Left lung (tissue), 10 donors: Measurements from ENCODE around the gene TP53TG5. TPM values are rescaled to one million over a fixed set of nuclear protein-coding genes. Genes with fewer than 3 reads are reported as not detected.
A peak's percentile ranks its signal among the peaks of the same experiment; 100 is the strongest.

ENCODE experiments used
- ATAC-seq: fragments of 200-7000 bp; cut with Tn5 transposase; one replicate; pipeline ENCODE4 v1.9.1; 2020; ENCODE audit warnings: moderate library complexity
- DNase-seq, 4 donors: peaks; one replicate each; pipeline ENCODE4 v3.0.0-alpha.2; 2013 to 2020
- H3K27ac ChIP-seq, 2 donors: fragments of 200-600 bp; sonication (generic) in 1 of 2; one replicate each; pipeline versions ENCODE4 v1.5.0 to v1.8.0; 2020 to 2021
- H3K27me3 ChIP-seq, 2 donors: fragments of 200-600 bp; sonication (generic) in 1 of 2; one replicate each; pipeline versions ENCODE4 v1.5.0 to v1.8.0; 2020 to 2021
- H3K36me3 ChIP-seq, 2 donors: fragments of 200-600 bp; sonication (generic) in 1 of 2; one replicate each; pipeline versions ENCODE4 v1.5.0 to v1.8.0; 2020 to 2021
- H3K4me1 ChIP-seq, 2 donors: fragments of 200-600 bp; one replicate each; pipeline ENCODE4 v1.8.0; 2021
- H3K4me3 ChIP-seq, 2 donors: fragments of 200-600 bp; sonication (generic) in 1 of 2; one replicate each; pipeline versions ENCODE4 v1.5.0 to v1.8.0; 2020 to 2021; ENCODE audit warnings: mild to moderate bottlenecking in 1 of 2
- H3K9me3 ChIP-seq, 2 donors: fragments of 200-600 bp; sonication (generic) in 1 of 2; one replicate each; pipeline versions ENCODE4 v1.5.0 to v1.8.0; 2020 to 2021
- intact Hi-C, 2 donors: fragments of 100-400 bp; cut with DNase I; formaldehyde crosslinking; loops; one replicate each; pipeline versions ENCODE4 v1.11.2 to v1.14.2; 2022
- polyA plus RNA-seq, 6 donors: library from polyadenylated mRNA; unstranded; fragments of 120-200 nt; gene quantifications; one replicate each; pipeline ENCODE4 v1.2.1, GENCODE V29; 2013; ENCODE audit not compliant: insufficient read length in 6 of 6
- total RNA-seq, 2 donors: library from RNA; stranded (reverse); fragmentation: NEBNext Ultra II Directional; extraction: Animal tissue kit (Norgen Biotek cat#: 25700); gene quantifications; one replicate each; pipeline ENCODE4 v1.2.1, GENCODE V29; 2021
- TF ChIP-seq, protein P1 (sequence below), 2 donors: fragments of 200-600 bp; sonication (generic) in 1 of 2; IDR thresholded peaks; one replicate each; pipeline versions ENCODE4 v1.5.0 to v1.8.0; 2021; ENCODE audit warnings: antibody characterized with exemption in 2 of 2
- donor health status: DM: no; HTN: yes; CAD: no.
- donor health status: DM: no; HTN: no; CAD: no.

The TP53TG5 gene
- total and polyA plus RNA-seq, 8 donors = 0.44 to 2.0 (median 1.6) TPM; not detected in 1

DNA sequence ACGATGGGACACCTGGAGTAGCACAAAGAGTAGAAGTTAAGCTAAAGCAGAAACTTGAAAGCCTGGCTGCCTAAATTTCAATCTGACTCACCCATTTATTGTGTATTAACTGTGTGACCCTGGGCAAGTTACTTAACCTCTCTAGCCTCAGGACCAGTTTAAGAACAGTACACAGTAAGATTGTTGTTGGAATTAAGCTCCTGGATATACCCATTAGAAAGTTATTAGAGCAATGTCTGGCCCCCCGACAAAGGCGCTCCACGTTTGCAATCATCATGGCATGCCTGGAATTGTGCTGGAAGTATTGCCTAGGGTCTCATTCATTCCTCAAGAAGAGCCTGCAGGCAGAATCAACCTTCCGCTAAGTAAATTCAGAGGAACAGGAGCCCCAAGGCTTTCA, 31.3 kb downstream of the TP53TG5 start:
- no peak for ATAC-seq
- H3K27me3 ChIP-seq = peaks cover 0 to 12% of the 10 kb centered on the region in 2 donors
- TF ChIP-seq, protein P1, sequence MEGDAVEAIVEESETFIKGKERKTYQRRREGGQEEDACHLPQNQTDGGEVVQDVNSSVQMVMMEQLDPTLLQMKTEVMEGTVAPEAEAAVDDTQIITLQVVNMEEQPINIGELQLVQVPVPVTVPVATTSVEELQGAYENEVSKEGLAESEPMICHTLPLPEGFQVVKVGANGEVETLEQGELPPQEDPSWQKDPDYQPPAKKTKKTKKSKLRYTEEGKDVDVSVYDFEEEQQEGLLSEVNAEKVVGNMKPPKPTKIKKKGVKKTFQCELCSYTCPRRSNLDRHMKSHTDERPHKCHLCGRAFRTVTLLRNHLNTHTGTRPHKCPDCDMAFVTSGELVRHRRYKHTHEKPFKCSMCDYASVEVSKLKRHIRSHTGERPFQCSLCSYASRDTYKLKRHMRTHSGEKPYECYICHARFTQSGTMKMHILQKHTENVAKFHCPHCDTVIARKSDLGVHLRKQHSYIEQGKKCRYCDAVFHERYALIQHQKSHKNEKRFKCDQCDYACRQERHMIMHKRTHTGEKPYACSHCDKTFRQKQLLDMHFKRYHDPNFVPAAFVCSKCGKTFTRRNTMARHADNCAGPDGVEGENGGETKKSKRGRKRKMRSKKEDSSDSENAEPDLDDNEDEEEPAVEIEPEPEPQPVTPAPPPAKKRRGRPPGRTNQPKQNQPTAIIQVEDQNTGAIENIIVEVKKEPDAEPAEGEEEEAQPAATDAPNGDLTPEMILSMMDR (IDR thresholded peaks at IDR 0.05) = no peak
- H3K36me3 ChIP-seq = no peaks in the 10 kb centered on the region
- peaks cover 33 to 66% of the 10 kb centered on the region in 2 donors for H3K4me1 ChIP-seq
- DNase-seq = no peak
- H3K27ac ChIP-seq = peak overlapping the region; percentile 79 to 83
- H3K9me3 ChIP-seq = no peaks in the 10 kb centered on the region
- H3K4me3 ChIP-seq = peak overlapping the region; percentile 63 to 66
- intact Hi-C loops = no loop called here

DNA sequence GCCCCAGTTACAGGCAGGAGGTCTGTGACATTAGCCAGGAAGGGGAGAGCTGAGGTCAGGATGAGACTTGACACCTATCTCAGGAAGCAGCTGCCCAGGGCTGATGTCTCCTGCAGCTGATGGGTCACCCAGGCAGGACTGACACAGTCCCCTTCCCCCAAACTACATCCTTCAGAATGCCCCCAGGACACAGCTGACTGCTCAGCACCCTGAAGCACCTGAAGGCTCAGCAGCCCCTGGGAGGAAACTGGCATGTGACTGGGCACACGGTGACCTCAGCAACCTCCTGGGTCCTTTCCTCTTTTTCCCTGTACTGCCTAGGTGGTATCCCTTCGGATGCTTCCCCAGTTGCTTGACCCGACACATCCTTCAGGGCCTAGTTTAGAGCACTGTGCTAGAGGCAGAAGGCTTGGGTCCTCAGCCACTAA, 31.8 kb downstream of the TP53TG5 start:
- ATAC-seq = no peak
- H3K27ac ChIP-seq = peak overlapping the region; percentile 79 to 83
- no peak for DNase-seq
- TF ChIP-seq, protein P1 (IDR thresholded peaks at IDR 0.05) = no peak
- H3K4me1 ChIP-seq = peaks cover 38 to 71% of the 10 kb centered on the region in 2 donors
- intact Hi-C loops = no loop called here
- peaks cover 0 to 12% of the 10 kb centered on the region in 2 donors for H3K27me3 ChIP-seq
- H3K9me3 ChIP-seq = no peaks in the 10 kb centered on the region
- peak overlapping the region; percentile 63 to 66 for H3K4me3 ChIP-seq
- H3K36me3 ChIP-seq = peaks cover 0 to under 1% of the 10 kb centered on the region in 2 donors

DNA sequence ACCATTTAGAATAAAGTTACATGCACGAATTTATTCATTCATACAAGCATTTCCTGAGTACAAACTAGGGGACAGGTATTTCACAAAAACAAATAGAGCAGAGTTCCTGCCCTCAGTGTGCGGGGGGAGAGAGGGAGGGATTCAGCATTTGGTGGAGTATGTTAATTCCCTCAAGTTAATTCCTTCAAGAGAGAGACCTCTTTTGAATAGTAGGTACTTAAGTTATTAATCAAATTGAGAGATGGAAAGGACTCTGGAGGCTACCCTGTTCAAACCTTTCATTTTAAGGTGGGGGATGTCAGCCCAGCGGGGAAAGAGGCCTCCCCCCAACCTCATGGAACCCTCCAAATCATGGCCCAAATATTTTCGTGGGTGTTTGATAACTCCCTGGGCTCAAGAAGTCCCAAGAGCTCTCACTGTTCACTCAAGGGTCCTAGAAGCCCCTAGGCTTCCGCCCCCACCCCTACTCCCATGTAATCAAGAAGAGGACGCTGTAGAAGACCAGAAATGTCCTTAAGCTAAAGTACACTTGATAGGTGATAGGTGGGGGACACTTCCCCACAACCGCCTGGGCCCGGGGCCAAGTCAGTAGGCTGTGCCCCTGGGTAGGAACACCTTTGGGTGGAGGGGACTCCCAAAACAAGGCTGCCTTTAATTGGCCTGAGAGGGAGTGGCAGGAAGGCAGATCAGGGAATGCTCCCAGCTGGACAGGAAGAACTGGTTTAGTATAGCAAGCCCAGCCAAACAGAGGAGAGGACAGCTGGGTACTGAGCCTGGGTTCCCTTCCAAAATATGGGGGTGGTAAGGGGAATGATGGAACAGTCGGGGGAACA, 32.8 kb downstream of the TP53TG5 start:
- Histone ChIP-seq H3K4me1 (peaks cover 37 to 81% of the 10 kb centered on the region in 2 donors), H3K4me3 (peak overlapping the region; percentile 63 to 66), H3K27me3 (peaks cover 0 to 12% of the 10 kb centered on the region in 2 donors), H3K27ac (peak overlapping the region; percentile 79 to 83), H3K9me3 (no peaks in the 10 kb centered on the region), H3K36me3 (peaks cover 0 to 9% of the 10 kb centered on the region in 2 donors)
- intact Hi-C loops = no loop called here
- DNase-seq (peak in 3 of 4 donors; percentile 80 to 88 (median 86)), ATAC-seq (peak; percentile 44)
- TF ChIP-seq, protein P1 (IDR thresholded peaks at IDR 0.05) = no peak

DNA sequence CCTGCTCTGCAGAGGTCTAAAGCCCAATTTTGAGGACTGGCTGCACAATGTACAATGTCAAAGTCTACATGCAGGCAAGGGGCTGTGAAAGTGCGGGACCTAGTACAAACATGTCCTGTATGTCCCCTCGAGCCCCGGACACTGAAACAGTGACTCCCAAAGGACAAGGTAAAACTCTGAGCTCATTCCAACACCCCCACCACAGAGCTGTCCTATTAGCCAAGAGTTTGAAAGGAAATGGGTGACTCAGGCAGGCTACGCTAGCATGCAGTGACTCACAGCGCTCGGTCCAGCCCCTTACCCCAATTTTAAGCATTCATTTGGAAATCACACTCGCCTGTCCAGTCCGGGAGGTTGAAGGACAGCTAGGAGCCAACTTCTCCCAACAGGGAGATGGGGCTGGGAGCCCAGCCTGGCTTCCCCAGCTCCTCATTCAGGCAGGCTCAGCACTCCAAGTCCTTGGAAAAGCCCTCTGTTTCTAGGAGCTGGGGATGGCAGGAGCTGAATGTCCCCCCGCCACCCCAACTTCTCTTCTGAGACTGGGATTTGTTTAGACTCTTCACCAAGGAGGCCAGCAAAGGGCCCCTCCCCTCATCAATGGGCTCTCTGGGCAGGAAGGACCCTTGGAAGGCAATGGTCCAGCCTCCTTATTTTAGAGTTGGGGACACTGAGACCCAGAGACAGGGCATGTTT, 33.8 kb downstream of the TP53TG5 start:
- TF ChIP-seq, protein P1 (IDR thresholded peaks at IDR 0.05) = no peak
- peaks cover 0 to 19% of the 10 kb centered on the region in 2 donors for H3K36me3 ChIP-seq
- H3K27ac ChIP-seq = peak overlapping the region; percentile 75 to 79
- peaks cover 0 to 12% of the 10 kb centered on the region in 2 donors for H3K27me3 ChIP-seq
- H3K4me3 ChIP-seq = peak overlapping the region; percentile 17 to 66
- DNase-seq = peak in 1 of 4 donors; percentile 69
- peak; percentile 17 for ATAC-seq
- intact Hi-C loops = no loop called here
- peaks cover 38 to 89% of the 10 kb centered on the region in 2 donors for H3K4me1 ChIP-seq
- H3K9me3 ChIP-seq = no peaks in the 10 kb centered on the region
